22Rv1 (cell line): ENCODE data around the gene C21orf58.

Experiments
- H3K27ac ChIP-seq: fragments of 450-650 bp; 2 replicates; pipeline ENCODE4 v1.5.1; 2017
- ZFX ChIP-seq: fragments of 450-650 bp; IDR thresholded peaks from 2 replicates; pipeline ENCODE4 v1.6.1; 2017; ENCODE audit warnings: antibody characterized with exemption, borderline replicate concordance
- TF ChIP-seq, protein P1 (sequence below): fragments of 450-650 bp; IDR thresholded peaks from 2 replicates; pipeline ENCODE4 v1.5.1; 2017; ENCODE audit warnings: mild to moderate bottlenecking

Gene C21orf58

DNA sequence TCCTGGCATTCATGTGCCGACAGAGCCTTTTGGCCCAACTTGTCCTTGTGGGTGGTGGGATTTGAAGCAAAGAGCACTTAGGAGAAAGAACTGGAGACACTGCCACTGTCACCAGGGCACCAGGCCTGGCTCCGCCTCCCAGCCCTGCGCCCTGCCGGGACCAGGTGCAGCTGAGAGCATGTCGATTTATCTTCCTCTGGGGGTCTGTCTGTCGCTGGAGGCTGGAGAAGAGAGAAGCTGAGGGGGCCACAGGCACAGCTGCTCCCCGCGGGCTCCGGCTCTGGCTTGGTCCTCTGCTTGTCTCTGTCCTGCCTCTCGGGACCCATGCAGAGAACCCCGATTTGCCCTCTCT, 28.5 kb upstream of the C21orf58 start:
- TF ChIP-seq, protein P1, sequence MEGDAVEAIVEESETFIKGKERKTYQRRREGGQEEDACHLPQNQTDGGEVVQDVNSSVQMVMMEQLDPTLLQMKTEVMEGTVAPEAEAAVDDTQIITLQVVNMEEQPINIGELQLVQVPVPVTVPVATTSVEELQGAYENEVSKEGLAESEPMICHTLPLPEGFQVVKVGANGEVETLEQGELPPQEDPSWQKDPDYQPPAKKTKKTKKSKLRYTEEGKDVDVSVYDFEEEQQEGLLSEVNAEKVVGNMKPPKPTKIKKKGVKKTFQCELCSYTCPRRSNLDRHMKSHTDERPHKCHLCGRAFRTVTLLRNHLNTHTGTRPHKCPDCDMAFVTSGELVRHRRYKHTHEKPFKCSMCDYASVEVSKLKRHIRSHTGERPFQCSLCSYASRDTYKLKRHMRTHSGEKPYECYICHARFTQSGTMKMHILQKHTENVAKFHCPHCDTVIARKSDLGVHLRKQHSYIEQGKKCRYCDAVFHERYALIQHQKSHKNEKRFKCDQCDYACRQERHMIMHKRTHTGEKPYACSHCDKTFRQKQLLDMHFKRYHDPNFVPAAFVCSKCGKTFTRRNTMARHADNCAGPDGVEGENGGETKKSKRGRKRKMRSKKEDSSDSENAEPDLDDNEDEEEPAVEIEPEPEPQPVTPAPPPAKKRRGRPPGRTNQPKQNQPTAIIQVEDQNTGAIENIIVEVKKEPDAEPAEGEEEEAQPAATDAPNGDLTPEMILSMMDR: no peak
- TF ChIP-seq ZFX: no peak
- no peak overlapping the region for H3K27ac ChIP-seq

DNA sequence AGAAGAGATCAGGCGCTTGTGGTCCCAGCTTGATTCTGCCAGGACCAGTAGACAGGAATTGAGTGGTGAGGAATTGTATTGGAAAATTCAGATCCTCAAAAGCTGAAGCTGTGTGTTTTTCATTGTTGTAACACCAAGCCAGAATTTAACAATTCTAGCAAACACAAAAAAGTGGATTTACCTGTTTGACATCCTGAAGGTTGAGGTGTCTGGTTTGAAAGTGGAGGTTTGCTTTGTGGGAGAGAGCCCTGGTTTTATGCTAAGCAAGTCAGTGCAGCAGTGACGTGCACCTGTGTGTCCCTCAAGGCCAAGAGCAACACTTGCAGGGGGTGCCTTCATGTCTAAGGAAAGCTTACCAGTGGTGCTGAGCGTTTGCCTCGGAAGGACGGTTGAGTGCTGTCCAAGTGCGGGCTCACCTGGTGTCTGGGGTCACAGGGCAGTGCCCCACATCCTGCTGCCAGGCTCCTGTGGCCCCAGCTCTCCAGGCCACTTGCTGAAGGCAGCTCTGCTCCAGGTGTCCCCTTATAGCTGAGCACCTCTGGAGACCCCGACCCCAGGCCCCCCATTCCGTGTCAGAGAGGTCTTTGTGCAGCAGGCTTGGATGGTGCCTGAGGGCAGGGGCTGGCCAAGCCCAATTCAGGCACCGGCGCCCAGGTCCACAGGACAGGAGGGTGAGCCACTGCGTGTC, 27.9 kb upstream of the C21orf58 start:
- H3K27ac ChIP-seq: no peak overlapping the region
- no peak for TF ChIP-seq ZFX
- TF ChIP-seq, protein P1: no peak

DNA sequence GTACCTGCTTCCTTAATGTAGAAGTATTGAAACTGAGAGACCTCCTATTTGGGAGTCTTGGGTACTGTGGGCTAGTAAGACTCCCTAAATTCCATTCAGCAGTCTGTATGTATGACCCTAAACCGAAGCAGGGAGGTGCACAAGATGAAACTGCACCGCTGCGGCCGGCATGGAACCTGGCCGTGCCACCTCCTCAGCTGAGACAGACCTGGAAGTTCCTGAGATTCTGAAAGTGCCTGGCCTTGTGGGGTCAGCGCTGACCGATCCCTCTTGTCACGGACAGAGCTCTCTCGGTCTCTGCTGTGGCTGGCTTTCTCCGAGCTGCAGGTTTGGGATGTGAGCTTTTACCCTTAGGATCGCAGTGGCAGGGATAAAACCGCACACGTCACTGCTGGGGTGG, 27.3 kb upstream of the C21orf58 start:
- no peak overlapping the region for H3K27ac ChIP-seq
- no peak for TF ChIP-seq ZFX
- TF ChIP-seq, protein P1: no peak

DNA sequence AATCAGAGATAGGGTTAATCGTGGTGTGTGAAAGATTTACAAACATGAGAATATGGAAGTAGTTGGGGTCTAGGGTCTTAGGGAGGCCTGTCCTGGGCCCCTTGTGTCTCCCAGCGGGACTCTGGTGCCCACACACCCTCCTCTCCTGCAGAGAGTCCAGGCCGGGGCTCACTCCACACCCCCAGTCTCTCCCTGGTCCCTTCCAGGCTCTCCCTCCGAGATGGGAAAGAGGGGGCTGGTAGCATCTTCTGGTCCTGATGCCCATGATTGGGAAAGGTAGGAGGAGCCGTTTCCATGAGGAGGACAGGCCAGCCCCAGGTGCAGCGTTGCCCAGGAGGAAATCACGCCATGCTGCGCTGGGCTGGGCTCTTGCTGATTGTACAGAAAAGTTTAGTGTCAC, 26.9 kb upstream of the C21orf58 start:
- no peak for TF ChIP-seq ZFX
- TF ChIP-seq, protein P1: no peak
- H3K27ac ChIP-seq: no peak overlapping the region

DNA sequence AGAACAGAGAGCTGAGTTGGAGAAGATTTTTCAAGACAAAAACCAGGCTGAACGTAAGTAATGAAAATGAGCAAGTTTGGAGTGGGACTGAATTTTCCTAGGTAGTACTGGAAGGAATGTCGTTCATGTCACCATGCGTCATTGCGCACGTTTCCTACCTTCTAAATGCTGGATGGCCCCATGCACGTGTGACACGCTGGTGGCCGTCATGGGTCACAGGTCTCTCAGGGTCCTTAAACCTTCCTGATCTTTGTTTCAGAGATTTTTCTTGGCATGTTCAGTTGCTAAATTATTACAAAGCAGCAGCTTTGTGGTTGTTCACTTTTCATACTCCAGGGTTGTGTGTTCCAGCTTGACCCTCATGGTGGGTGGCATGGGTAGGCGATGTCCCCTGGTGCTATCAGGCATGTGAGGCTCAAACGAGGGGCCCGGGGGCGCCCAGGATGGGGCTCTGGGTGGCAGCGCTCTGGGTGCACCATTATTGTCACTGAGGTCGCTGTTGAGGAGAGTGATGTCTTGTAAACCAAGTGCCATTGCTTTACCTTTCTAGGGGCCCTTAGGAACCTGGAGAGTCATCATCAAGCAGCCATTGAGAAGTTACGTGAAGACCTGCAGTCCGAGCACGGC, 25.6 kb upstream of the C21orf58 start:
- no peak overlapping the region for H3K27ac ChIP-seq
- TF ChIP-seq ZFX: no peak

DNA sequence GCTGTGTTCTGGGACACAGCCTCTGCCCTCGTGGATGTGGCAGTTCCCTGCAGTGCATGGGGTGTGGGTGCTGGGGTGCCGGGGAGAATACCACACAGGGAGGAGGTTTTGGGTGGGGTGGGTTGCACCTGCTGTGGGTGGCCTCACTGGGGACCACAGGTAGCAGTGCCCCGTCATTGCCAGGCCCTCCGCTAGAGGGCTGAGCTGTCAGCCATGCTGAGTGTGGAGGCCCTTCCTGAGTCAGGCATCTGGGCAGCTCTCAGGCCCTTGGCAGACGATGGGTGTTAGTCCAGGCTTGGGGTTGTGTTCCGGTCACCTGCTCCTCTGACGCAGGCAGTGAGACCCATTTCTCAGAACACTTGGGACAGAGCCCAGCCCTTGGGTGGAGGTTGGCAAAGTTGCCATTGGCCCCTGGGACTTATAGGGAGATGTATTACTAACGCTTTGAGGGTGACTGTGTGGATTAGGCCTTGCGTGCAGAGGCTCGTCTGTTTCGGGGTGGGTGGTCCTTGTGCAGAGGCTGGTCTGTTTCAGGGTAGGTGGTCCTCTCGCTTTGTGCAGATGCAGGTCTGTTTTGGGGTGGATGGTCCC, 24.2 kb upstream of the C21orf58 start:
- H3K27ac ChIP-seq: no peak overlapping the region
- no peak for TF ChIP-seq ZFX
- TF ChIP-seq, protein P1: no peak

DNA sequence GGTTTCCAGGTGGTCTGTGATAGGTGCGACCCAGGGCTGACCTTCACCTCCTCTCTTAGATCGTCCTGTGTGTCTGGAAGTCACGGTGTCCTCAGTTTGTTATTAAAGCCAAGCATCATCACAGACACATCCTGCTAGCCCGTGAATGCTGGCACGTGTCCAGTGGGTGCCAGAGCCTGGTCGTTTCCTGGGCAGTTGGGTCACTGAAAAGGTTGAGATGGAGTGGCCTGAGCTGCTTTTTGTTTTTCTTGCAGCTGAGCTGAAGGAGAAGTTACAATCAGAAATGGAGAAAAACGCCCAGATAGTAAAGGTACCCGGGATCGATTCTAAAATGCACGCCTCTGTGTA, 23.5 kb upstream of the C21orf58 start:
- no peak for TF ChIP-seq ZFX
- TF ChIP-seq, protein P1: no peak
- no peak overlapping the region for H3K27ac ChIP-seq
